ENCODE results near the gene WDR20.

Gene WDR20

GRCh38 chr14:102232348-102232625 is 92.6 kb downstream of the WDR20 start:
- H3K4me3 ChIP-seq (ENCODE audit: low read depth, low read length), result no peak overlapping the region
- no peak for DNase-seq (ENCODE audit: low read depth)
- TF ChIP-seq, protein P1, sequence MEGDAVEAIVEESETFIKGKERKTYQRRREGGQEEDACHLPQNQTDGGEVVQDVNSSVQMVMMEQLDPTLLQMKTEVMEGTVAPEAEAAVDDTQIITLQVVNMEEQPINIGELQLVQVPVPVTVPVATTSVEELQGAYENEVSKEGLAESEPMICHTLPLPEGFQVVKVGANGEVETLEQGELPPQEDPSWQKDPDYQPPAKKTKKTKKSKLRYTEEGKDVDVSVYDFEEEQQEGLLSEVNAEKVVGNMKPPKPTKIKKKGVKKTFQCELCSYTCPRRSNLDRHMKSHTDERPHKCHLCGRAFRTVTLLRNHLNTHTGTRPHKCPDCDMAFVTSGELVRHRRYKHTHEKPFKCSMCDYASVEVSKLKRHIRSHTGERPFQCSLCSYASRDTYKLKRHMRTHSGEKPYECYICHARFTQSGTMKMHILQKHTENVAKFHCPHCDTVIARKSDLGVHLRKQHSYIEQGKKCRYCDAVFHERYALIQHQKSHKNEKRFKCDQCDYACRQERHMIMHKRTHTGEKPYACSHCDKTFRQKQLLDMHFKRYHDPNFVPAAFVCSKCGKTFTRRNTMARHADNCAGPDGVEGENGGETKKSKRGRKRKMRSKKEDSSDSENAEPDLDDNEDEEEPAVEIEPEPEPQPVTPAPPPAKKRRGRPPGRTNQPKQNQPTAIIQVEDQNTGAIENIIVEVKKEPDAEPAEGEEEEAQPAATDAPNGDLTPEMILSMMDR (conservative IDR thresholded peaks at IDR 0.05; ENCODE audit: low read depth, low read length), result no peak

DNA sequence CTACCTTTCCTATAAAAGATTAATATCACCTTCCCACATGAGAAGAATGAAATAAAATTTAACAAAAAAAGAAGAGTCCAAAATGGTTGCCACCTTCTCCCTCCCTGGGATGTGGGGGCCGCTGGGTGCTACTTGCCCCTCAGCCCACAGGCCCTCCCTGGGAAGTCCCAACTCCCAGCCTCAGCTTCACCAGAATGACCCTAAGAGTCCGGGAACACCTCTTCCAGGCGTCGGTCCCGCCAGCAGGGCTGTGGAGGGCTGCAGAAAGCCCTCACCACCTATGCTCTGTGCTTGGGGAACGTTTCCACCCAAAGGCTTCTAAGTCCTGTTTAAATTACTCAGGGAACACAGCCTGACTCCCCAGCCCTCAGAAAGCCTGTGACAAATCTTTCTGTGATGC is 93.4 kb downstream of the WDR20 start:
- no peak overlapping the region for H3K4me3 ChIP-seq (ENCODE audit: low read depth, low read length)
- DNase-seq (ENCODE audit: low read depth), result no peak
- TF ChIP-seq, protein P1 (conservative IDR thresholded peaks at IDR 0.05; ENCODE audit: low read depth, low read length), result no peak

DNA sequence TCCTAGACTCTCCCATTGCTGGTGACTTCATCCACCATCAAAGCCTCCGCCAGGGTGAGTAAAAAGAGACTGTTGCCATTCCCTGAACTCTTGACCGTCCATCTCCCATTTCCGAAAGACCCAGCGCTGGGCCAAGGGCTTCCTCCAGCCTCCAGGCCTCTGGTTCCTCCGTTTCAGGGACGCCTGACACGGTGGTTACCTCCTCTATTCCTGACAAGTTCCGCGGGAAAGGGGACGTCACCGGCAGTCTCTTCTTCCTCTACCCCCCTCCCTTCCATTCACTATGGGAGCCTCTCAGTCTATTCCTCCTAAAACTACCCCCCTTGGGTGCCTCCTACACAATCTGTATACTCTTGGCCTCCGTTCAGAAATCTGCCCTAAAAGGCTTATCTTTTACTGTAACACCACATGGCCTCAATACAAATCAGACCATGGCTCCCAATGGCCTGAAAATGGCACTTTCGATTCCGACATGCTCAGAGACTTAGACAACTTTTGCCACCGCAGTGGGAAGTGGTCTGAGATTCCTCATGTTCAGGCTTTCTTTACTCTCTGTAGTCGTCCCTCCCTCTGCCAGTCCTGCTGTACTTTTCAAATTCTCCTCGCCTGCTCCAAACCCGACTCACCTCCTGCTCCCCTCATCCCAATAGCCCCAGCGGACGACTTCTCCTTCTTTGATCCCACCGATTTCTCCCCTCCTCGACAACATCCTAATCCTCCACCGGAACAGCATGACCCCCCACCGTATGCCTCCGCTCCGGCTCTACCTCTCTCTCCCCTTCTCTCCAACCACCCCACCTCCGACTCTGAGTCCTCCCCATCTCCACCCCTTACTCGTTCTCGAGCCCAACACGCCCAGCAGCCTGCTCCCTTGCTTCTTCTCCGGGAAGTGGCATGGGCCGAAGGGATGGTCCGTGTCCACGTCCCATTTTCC is 94.9 kb downstream of the WDR20 start:
- DNase-seq (ENCODE audit: low read depth), result no peak
- TF ChIP-seq, protein P1 (conservative IDR thresholded peaks at IDR 0.05; ENCODE audit: low read depth, low read length), result no peak
- peak overlapping the region; percentile 35 for H3K4me3 ChIP-seq (ENCODE audit: low read depth, low read length)

GRCh38 chr14:102235275-102235897 is 95.7 kb downstream of the WDR20 start:
- peak overlapping the region; percentile 35 for H3K4me3 ChIP-seq (ENCODE audit: low read depth, low read length)
- DNase-seq (ENCODE audit: low read depth), result peak; percentile 96
- TF ChIP-seq, protein P1 (conservative IDR thresholded peaks at IDR 0.05; ENCODE audit: low read depth, low read length), result peak; percentile 91

DNA sequence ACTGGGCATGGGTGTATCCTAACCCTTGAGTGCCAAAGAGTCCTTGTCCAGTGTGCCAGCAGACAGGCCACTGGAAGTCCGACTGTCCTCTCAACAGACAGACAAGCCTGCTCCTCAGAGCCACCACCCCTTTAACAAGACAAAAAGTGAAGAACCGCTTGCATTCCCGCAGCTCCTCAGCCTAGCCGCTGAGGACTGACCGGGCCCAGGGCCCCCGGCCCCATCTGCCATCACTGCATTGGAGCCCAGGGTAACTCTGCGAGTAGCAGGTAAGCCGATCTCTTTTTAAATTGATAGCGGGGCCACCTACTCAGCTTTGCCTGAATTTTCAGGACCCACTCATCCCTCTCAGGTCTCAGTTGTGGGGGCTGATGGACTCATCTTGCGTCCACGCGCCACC is 96.3 kb downstream of the WDR20 start:
- H3K4me3 ChIP-seq (ENCODE audit: low read depth, low read length), result no peak overlapping the region
- TF ChIP-seq, protein P1 (conservative IDR thresholded peaks at IDR 0.05; ENCODE audit: low read depth, low read length), result no peak
- no peak for DNase-seq (ENCODE audit: low read depth)

- no peak for DNase-seq (ENCODE audit: low read depth)
- TF ChIP-seq, protein P1 (conservative IDR thresholded peaks at IDR 0.05; ENCODE audit: low read depth, low read length), result no peak
- H3K4me3 ChIP-seq (ENCODE audit: low read depth, low read length), result no peak overlapping the region
Measured at GRCh38 chr14:102238131-102238530, 98.4 kb downstream of the WDR20 start.
